Stimulated activated CD8-positive, alpha-beta memory T cell treated with anti-CD3 and anti-CD28 coated beads, Interleukin-4, amount 100 ng/mL, for 4 hours (primary cell): Measurements from ENCODE around the gene JAK3.
A peak's percentile ranks its signal among the peaks of the same experiment; 100 is the strongest.
"Not testable (repeated sequence)": the region's sequence is repeated elsewhere in the genome, so short reads cannot be mapped to it uniquely, and the experiment has no call there.

ENCODE experiments used
- DNase-seq, 2 donors: peaks; one replicate each; pipeline ENCODE4 v3.0.0-alpha.2; 2020; ENCODE audit warnings: low read depth in 2 of 2, low spot score in 1 of 2

The JAK3 gene

DNA sequence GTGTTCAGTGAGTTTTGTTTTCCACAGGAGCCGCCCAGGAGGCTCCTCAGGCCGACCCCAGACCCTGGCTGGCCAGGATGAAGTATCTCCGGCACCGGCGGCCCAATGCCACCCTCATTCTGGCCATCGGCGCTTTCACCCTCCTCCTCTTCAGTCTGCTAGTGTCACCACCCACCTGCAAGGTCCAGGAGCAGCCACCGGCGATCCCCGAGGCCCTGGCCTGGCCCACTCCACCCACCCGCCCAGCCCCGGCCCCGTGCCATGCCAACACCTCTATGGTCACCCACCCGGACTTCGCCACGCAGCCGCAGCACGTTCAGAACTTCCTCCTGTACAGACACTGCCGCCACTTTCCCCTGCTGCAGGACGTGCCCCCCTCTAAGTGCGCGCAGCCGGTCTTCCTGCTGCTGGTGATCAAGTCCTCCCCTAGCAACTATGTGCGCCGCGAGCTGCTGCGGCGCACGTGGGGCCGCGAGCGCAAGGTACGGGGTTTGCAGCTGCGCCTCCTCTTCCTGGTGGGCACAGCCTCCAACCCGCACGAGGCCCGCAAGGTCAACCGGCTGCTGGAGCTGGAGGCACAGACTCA, 40.0 kb downstream of the JAK3 start:
- DNase-seq = no peak

DNA sequence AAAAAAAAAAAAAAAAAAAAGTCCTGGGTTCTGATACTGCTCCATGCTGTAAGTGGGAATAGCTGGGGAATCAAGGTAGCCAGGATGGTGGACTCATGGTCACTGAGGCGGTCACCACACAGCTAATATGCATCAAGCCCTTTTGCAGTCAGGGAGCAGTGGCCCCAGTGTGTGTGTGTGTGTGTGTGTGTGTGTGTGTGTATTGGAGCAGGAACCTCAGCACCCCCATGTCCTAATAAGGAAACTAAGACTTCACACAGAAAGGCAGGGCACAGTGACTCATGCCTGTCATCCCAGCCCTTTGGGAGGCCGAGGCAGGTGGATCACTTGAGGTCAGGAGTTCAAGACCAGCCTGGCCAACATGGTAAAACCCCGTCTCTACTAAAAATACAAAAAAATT, 40.8 kb downstream of the JAK3 start:
- no peak for DNase-seq

DNA sequence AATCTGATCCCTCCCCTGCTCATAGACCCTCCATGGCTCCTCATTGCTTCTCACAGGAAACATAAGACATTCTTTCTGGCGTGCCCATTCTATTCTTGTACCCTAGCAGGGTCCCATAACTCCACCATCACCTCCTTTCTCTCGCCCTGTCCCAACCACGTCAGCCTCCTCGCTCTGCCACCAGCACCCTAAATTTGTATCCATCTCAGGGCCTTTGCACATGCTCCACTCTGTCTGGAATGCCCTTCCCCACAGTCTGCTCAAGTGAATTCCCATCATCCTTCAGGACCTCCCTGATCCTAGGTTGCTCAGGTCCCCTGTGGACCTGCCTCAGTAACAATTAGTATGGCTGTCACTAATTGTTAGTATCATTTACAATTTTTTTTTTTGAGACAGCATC, 42.4 kb downstream of the JAK3 start:
- DNase-seq = no peak

DNA sequence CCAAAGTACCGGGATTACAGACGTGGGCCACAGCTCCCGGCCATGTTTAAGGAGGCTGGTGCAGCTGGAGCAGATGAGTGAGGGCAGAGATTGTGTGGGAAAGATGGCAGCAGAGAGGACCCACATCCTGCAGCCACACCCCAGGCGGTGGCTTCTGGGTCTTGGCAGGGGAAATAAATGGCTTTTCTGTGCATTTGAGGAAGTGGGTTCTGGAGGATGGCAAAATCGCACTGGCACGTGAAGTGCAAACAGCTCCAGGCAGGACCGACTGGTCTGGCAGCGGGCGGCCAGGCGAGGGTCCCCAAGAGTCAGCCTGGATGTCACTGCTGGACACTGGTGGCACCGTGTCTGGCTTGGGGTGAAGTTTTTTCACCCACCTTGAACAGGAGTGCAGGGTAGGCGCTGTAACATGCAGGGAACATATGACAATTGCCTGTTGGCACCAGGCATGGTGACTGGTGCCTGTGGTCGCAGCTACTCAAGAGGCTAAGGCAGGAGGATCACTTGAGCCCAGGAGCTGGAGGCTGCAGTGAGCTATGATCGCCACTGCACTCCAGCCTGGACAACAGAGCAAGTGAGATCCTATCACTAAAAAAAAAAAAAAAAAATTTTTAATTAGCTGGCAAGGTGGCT, 44.4 kb downstream of the JAK3 start:
- DNase-seq = no peak

DNA sequence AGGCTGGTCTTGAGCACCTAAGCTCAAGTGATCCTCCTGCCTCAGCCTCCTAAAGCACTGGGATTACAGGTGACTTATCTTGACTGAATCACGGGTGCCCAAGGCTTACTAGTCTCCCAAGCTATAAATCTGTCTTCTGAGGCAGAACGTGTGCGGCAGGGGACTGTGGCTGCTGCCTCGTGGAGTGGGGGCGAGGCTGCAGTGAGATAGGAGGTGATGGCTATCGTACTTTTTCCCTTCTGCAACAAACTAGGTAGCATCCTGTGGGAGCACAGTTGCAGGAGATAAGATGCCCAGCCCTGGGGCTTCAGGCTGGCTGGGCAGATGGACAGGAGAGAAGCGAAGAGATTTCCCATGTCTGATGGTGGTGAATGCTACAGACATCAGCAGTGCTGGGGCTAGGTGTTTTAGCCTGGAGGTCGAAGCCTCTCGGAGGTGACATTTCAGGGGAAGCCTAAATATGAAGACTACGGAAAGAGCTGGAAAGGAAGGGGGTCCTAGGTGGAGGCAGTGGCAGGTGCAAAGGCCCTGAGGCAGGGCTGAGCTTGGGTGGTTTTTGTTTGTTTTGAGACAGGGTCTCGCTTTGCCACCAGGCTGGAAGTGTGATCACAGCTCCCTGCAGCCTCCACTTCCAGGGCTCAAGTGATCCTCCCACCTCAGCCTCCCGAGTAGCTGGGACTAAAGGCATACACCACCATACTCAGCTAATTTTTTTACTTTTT, 45.5 kb downstream of the JAK3 start:
- no peak for DNase-seq

DNA sequence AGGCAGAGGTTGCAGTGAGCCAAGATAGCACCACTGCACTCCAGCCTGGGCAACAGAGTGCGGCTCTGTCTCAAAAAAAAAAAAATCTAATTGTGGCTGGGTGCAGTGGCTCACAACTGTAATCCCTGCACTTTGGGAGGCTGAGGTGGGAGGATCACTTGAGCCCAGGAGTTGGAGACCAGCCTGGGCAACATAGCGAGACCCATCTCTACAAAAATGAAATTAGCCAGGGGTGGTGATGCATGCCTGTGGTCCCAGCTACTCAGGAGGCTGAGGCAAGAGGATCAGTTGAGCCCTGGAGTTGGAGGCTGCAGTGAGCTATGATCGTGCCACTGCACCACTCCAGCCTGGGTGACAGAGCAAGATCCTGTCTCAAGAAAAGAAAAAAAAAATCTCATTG, 49.2 kb downstream of the JAK3 start:
- DNase-seq = not testable (repeated sequence)

DNA sequence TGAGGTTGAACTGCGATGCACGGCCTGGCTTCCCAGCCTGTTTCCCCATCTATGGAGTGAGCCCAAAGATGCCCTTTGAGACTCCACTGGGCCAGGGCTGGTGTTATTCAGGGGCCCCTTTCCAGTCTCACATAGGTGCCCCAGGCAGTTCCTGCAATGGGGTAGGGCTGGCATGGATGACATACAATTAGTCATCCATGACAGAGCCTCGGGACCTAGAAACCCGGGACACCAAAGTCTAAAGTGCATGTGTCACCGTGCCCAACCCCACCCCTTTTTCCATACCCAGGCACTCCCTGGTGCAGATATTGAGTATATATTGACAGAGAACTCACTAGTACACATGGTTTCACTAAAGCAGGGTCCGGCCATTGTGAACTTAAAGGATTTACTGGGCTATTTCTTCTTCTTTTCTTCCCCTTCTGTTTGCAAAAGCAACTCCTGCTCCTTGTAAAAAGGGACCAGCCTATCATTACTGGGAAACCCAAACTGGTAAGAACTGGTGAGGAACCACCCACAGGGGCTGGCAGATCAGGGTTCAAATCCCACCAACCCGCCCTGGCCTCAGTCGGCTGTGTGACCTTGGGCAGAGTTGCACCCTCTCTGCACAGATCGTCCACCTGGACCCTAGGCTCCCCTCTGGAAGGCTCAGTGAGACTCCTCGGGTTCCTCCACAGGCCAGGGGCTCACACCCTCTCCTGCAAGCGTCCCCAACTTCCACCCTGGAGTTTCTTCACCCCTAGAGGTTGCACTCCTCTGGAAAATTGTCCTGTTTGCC, 50.2 kb downstream of the JAK3 start:
- DNase-seq = no peak

DNA sequence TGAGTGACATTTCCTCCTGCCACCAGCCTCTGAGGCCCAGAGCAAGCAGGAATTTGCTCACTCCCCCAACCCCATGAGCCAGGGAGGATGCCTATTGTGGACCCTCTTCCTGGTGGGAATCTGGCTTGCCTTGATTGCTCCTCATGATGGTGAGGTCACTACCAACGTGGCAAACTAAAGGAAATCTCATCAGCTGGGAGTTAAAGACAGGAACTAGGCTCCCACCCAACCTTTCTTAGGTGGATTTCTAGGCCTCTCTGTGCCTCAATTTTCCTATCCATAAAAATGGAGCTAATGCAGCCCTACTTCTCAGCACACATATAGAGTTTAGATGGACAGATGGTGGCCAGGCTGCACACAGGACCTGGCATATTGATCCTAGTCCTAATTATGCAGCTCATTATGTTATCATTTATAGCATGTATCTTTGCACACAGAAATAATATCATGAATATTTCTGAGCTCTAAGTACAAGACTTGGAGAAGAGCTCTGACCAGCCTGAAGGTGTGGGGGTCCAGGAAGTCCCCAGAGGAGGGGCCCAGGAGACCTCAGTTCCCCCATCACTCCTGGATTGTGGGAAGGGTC, 50.9 kb downstream of the JAK3 start:
- no peak for DNase-seq

DNA sequence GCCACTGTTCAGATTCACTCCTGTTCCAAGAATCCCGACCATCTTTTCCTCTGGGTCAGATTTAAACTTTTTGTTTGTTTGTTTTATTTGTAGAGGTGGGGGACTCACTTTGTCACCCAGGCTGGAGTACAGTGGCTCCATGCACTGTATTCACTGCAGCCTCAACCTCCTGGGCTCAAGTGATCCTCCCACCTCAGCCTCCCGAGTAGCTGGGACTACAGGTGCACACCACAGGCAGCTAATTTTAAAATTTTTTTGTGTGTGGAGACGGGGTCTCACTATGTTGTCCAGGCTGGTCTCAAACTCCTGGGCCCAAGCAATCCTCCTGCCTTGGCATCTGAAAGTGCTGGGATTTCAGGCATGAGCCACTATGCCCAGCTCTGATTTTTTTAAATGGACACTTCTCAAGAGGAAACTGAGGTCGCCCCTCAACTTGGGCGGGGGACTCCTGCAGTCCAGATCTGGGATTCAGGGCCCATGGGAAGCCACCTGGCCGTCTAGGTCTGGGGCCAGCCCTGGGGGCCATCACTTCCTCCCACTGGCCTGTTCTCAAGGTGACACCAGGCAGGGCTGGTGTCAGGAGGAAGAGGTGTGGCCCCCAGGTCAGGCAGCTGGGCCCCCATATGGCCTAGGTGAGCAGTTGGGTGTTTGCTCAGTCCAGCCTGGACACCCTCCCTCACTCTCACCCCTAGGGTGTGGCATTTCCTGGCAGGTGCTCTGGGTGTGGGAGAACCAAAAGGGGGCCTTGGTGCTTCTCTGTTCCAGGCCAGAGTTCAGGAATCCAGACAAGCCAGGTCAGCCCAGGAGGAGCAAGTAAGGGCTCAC, 51.6 kb downstream of the JAK3 start:
- DNase-seq = no peak

DNA sequence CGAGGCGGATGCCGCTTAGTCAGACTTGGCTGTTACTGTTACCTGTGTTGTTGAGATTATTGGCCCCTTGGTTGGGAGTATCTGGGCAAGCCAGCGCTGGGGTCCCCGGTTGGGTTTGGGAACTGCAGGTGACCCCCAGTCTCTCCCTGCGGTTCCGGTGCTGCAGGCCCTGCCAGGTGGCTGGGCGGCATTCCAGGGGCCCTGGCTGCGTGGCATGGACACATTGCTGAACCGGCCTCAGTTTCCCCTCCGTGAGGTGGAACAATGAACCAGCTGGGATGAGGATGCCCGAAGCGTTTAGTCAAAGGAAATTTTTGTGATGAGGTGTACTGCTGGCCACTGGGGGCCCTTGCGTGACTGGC, 52.3 kb downstream of the JAK3 start:
- DNase-seq = no peak

DNA sequence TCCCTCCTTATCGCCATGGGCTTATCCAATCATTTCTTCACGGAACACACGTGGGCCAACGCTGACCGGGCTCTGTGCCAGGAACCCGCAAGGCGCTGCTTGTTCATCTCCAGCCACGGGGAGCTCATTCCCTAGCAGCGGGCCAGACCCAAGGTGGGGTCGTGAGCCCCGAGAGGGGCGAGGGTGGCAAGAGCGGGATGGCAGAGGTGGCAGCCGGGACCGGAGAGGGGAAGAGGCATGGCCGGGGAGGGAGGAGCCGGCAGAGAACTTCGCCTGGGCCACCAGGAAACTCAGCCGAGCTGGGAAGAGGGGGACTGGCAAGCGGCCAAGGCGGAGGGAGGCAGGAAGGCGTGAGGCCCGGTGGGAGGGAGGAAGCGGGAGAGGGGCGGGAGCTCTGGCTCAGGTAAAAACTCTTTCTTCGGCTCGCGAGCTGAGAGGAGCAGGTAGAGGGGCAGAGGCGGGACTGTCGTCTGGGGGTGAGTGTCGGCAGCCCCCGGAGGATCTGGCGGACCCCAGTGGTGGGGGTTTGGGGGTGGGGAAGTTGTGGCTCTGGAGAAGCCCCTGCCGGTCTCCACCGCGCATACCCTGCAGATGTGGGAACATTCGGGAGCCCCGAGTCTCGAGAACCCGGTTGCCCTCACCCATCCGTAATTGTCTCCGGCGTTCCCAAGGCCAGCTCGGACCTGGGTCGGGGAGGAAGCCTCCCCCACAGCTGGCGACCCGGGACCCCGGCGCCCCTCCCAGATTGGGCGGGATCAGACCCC, 52.9 kb downstream of the JAK3 start, which contains the start of gene B3GNT3:
Gene B3GNT3 (plus strand): TSS at position 408 of the 764 bp plus-strand sequence. CDS start 12,670 bp downstream, outside the sequence.
- no peak for DNase-seq

DNA sequence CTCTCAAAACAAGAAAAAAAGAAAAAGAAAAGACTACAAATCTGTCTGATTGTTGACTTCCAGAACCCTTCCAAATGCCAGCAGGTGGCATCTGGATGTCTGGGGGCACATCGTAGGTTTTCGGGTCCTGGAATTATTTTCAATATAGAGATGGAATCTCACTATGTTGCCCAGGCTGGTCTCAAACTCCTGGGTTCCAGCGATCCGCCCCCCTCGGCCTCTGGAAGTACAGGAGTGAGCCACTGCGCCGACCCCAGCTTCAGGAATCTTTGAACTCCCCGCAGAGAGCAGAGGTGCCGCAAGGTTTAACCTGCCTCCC, 53.4 kb downstream of the JAK3 start:
- DNase-seq = no peak

DNA sequence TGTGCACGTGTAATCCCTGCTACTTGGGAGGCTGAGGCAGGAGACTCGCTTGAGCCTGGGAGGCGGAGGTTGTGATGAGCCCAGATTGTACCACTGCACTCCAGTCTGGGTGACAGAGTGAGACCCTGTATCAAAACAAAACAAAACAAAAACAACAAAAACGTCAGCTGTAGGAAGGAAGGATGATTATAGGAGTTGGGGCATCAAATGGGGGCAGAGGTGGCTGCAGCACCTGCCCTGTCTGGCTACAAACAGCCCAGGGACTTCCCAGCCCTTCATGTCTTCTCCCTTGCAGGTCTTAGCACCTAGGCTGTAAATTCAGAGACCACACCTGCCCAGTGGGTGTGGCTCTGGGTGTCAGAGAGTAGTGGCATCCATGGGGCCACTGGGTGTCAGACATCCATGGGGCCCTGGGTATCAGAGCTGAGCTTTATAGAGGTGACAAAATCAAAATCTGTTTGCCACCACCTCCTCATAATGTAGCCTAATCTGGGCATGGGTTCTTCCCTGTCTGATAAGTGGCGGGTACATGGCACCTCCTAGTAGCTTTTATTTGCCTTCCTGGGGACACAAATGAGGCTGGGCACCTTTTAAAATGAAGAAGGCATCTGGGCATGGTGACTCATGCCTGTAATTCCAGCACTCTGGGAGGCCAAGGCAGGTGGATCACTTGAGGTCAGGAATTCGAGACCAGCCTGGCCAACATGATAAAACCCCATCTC, 57.6 kb downstream of the JAK3 start:
- DNase-seq = no peak

DNA sequence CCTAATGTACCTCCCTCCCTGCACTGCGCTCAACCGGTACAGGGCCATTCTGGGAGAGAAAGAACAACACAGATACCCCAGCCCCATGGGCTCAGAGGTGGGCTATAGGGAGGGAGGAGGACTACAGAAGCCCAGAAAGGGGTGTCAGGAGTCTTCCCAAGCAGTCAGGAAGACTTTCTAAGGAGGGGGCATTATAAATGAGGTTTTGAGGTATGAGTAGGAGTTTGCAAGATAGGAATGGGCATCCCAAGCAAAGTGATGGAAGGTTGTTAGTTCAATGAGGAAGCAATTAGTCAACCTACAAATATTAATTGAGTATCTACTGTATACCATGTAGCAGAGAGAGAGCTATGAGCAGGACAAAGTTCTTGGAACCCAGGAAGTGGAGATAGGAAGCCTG, 59.1 kb downstream of the JAK3 start:
- DNase-seq = no peak

DNA sequence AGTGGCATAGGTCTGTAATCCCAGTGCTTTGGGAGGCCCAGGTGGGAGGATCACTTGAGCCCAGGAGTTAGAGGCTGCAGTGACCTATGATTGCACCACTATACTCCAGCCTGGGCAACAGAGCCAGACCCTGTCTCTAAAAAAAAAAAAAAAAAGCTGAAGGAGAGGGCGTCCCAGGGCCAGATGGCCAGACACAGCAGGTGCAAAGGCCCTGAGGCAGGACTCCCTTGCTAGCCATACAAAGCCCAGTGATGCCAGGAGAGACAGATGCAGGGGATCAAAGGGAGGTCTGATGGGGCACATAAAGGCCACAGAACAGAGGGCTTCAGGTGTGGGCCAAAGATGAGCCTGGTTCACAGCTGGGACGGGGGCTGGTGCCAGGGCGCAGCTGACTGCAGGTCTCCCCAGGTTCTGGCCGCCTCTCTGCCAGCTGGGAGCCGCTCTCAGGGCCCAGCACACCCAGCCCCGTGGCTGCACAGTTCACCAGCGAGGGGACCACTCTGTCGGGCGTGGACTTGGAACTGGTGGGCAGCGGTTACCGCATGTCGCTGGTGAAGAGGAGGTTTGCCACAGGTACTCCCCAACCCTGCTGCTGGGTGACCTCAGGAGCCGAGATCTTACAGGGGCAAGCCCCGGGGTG, 60.4 kb downstream of the JAK3 start:
- DNase-seq = no peak

DNA sequence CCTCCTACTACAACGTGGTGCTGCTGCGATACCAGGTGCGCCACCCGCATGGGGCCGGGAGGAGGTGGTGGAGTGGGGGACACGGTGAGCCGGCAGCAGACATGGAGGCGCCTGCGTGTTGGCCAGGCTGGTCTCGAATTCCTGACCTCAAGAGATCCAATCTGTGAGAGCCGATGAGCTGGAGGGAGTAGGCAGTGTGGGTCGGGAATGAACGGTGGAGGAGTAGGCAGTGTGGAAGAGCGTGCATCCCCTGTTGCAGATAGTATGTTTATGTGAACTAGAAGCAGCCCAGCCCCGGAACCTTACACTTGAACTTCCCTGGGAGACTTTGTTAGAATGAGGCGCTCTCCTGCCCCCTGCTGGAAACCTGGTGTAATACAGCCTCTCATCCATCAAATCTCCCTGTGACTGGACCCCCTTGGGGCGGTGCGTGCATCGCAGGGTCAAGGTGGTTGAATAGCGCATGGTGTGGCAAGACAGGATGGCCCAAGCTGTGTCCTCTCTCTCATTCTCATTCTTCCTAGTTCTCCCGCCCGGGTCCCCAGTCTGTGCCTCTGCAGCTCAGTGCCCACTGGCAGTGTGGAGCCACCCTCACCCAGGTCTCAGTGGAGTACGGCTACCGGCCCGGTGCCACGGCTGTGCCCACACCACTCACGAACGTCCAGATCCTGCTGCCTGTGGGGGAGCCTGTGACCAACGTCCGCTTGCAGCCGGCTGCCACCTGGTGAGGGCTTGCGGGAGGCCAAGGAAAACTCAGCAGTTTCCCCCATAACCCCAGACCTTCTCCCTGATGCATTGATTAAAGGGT, 63.4 kb downstream of the JAK3 start:
- peak; percentile 37 to 60 for DNase-seq

DNA sequence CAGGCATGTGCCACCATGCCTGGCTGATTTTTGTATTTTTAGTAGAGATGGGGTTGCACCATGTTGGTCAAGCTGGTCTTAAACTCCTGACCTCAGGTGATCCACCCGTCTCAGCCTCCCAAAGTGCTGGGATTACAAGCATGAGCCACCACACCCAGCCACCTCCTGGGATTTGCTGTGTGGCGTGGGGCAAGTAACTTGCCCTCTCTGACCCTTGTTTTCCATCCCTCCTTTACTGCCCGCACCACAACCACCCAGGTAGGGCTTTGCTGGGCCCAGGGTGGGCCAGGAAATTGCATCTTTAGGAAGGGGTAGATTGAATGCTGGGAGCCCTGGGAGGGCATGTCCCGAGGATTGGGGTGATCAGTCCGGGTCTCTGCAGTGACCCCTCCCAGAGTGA, 64.1 kb downstream of the JAK3 start:
- DNase-seq = not testable (repeated sequence)

DNA sequence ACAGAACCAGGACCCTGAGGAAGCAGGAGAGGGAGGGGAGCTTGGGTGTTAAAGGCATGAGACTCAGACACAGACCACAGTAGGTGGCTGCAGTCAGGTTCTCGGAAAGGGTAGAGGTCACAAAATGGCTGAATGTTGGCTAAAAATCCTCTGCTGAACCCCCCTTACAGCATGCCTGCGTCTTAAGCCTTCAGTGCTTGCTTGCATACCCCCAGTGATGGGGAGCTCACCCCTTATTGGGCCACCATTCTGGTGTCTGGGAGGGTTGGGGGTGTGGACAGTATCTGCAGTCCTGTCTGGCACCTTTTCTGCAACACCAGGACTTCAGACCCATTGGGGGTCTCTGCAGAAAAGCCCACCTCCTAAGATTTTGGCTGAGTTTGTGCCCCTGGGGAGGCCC, 67.0 kb downstream of the JAK3 start:
- DNase-seq = no peak
